A549 (cell line): ENCODE results near the gene GALNTL6. TPM values are rescaled to one million over a fixed set of nuclear protein-coding genes. Genes with fewer than 3 reads are reported as not detected.

ENCODE experiments used
- ATAC-seq, 2 experiments: fragments of 200-7000 bp in 1 of 2; fragments of >200 bp in 1 of 2; cut with Nextera tagmentation in 1 of 2; cut with Tn5 transposase in 1 of 2; 3 replicates each; pipeline versions ENCODE4 v1.8.0 to v1.9.1; 2018 to 2020; ENCODE audit warnings: mild to moderate bottlenecking in 1 of 2, moderate library complexity in 1 of 2
- CTCF ChIA-PET: fragments of 300-600 bp; sonication (Branson Sonifier 250); formaldehyde crosslinking; extraction: SDS; loops from one replicate; lab custom pipeline; 2021; ENCODE audit warnings: antibody characterized with exemption, inconsistent platforms; lab: Yijun Ruan, JAX
- POLR2A ChIA-PET: fragments of 350-600 bp; formaldehyde crosslinking; extraction: SDS; loops from one replicate; lab custom pipeline; 2021; ENCODE audit warnings: antibody characterized with exemption, inconsistent platforms; lab: Yijun Ruan, JAX
- DNase-seq, 2 experiments: peaks; one replicate each; pipeline versions ENCODE4 v3.0.0 to v3.0.0-alpha.2; 2011 to 2016; ENCODE audit warnings: low read depth in 1 of 2, low spot score in 1 of 2
- FAIRE-seq: peaks from 2 replicates; lab custom pipeline; 2011; peaks lifted over from hg19 to GRCh38; lab: Jason Lieb, UNC
- H3K27ac ChIP-seq, 2 experiments: fragments of >200 bp; sonication (Bioruptor Twin); formaldehyde crosslinking; 3 replicates each; pipeline ENCODE4 v1.5.1; 2016 to 2017
- H3K4me1 ChIP-seq: fragments of >200 bp; sonication (Bioruptor Twin); formaldehyde crosslinking; 3 replicates; pipeline ENCODE4 v1.6.1; 2016
- H3K4me2 ChIP-seq: fragments of >200 bp; sonication (Bioruptor Twin); formaldehyde crosslinking; 3 replicates; pipeline ENCODE4 v1.6.1; 2016
- H3K4me3 ChIP-seq: fragments of >200 bp; sonication (Bioruptor Twin); formaldehyde crosslinking; 3 replicates; pipeline ENCODE4 v1.5.1; 2016
- H3K9me3 ChIP-seq: fragments of >200 bp; sonication (Bioruptor Twin); formaldehyde crosslinking; 3 replicates; pipeline ENCODE4 v1.6.1; 2016
- BHLHE40 ChIP-seq: IDR thresholded peaks from 2 replicates; pipeline ENCODE4 v1.6.1; 2012; ENCODE audit warnings: low read depth, low read length, inconsistent platforms
- CBX2 ChIP-seq: fragments of 200-600 bp; sonication (generic); IDR thresholded peaks from 2 replicates; pipeline ENCODE4 v1.6.1; 2016; ENCODE audit warnings: low read depth, mild to moderate bottlenecking, borderline replicate concordance
- CBX8 ChIP-seq: fragments of 200-600 bp; sonication (generic); IDR thresholded peaks from 2 replicates; pipeline ENCODE4 v1.6.1; 2016
- CEBPB ChIP-seq, 2 experiments: fragments of >200 bp in 1 of 2; sonication (Bioruptor Twin) in 1 of 2; formaldehyde crosslinking in 1 of 2; IDR thresholded peaks; 2 replicates each; pipeline ENCODE4 v1.6.1; 2012 to 2016
- CHD4 ChIP-seq: fragments of 200-600 bp; sonication (generic); IDR thresholded peaks from 2 replicates; pipeline ENCODE4 v1.6.1; 2016; ENCODE audit warnings: antibody characterized with exemption, mild to moderate bottlenecking, borderline replicate concordance
- EHMT2 ChIP-seq: fragments of 200-600 bp; sonication (generic); IDR thresholded peaks from 2 replicates; pipeline ENCODE4 v1.6.1; 2016; ENCODE audit warnings: antibody characterized with exemption, low read depth, mild to moderate bottlenecking, moderate library complexity
- ELK1 ChIP-seq: fragments of 150-350 bp; IDR thresholded peaks from 2 replicates; pipeline ENCODE4 v1.6.1; 2014; ENCODE audit warnings: low read depth, mild to moderate bottlenecking, low read length
- EP300 ChIP-seq, 2 experiments: fragments of >200 bp; sonication (Bioruptor Twin); formaldehyde crosslinking; IDR thresholded peaks; 2 replicates in 1 of 2; 3 replicates in 1 of 2; pipeline ENCODE4 v1.6.1; 2016 to 2017
- FOSB ChIP-seq: fragments of 250-450 bp; sonication (Bioruptor Pico); IDR thresholded peaks from 2 replicates; pipeline ENCODE4 v1.5.0; 2020; ENCODE audit warnings: mild to moderate bottlenecking, moderate library complexity
- FOSL2 ChIP-seq, 2 experiments: fragments of 450-650 bp in 1 of 2; fragments of >200 bp in 1 of 2; sonication (Bioruptor Twin) in 1 of 2; formaldehyde crosslinking; IDR thresholded peaks; 2 replicates each; pipeline versions ENCODE4 v1.5.0 to v1.6.1; 2016 to 2020; ENCODE audit warnings: mild to moderate bottlenecking in 1 of 2, moderate library complexity in 1 of 2
- FOXS1 ChIP-seq: fragments of 250-450 bp; sonication (Bioruptor Pico); IDR thresholded peaks from 2 replicates; pipeline ENCODE4 v1.5.0; 2020; ENCODE audit warnings: mild to moderate bottlenecking, moderate library complexity
- GATA3 ChIP-seq: IDR thresholded peaks from 2 replicates; pipeline ENCODE4 v1.6.1; 2012; ENCODE audit warnings: borderline replicate concordance
- HDAC2 ChIP-seq: fragments of 200-600 bp; sonication (generic); IDR thresholded peaks from 2 replicates; pipeline ENCODE4 v1.6.1; 2016
- HOXA7 ChIP-seq: fragments of 250-450 bp; sonication (Bioruptor Pico); IDR thresholded peaks from 2 replicates; pipeline ENCODE4 v1.5.0; 2020; ENCODE audit warnings: mild to moderate bottlenecking, moderate library complexity
- HOXB5 ChIP-seq: fragments of 250-450 bp; sonication (Bioruptor Pico); IDR thresholded peaks from 2 replicates; pipeline ENCODE4 v1.5.0; 2020; ENCODE audit warnings: mild to moderate bottlenecking, moderate library complexity
- KDM1A ChIP-seq: fragments of 200-600 bp; sonication (generic); IDR thresholded peaks from 2 replicates; pipeline ENCODE4 v1.6.1; 2016; ENCODE audit warnings: low read depth, mild to moderate bottlenecking
- MAFK ChIP-seq: fragments of 450-650 bp; IDR thresholded peaks from 2 replicates; pipeline ENCODE4 v1.6.1; 2014; ENCODE audit not compliant: partially characterized antibody
- MAZ ChIP-seq: fragments of 150-350 bp; IDR thresholded peaks from 2 replicates; pipeline ENCODE4 v1.6.1; 2014; ENCODE audit warnings: antibody characterized with exemption, low read depth, low read length, borderline replicate concordance
- MYC ChIP-seq: IDR thresholded peaks from 2 replicates; pipeline ENCODE4 v1.6.1; 2012; ENCODE audit warnings: mild to moderate bottlenecking, inconsistent platforms, low read length, improper control_type of control experiment, borderline replicate concordance
- NFE2L2 ChIP-seq: fragments of 150-350 bp; conservative IDR thresholded peaks from 2 replicates; pipeline ENCODE4 v1.6.1; 2014; ENCODE audit warnings: low read length
- NPAS2 ChIP-seq: fragments of 250-450 bp; sonication (Bioruptor Pico); IDR thresholded peaks from 2 replicates; pipeline ENCODE4 v1.8.0; 2022; ENCODE audit warnings: mild to moderate bottlenecking, moderate library complexity, borderline replicate concordance
- PBX3 ChIP-seq: IDR thresholded peaks from 2 replicates; pipeline ENCODE4 v1.6.1; 2012
- PHF8 ChIP-seq: fragments of 200-600 bp; sonication (generic); IDR thresholded peaks from 2 replicates; pipeline ENCODE4 v1.6.1; 2016; ENCODE audit warnings: low read depth, mild to moderate bottlenecking, antibody characterized with exemption, moderate library complexity, borderline replicate concordance
- POLR2A ChIP-seq: IDR thresholded peaks from 2 replicates; pipeline ENCODE4 v1.6.1; 2012; ENCODE audit warnings: mild to moderate bottlenecking, low read length
- RARB ChIP-seq: fragments of 250-450 bp; sonication (Bioruptor Pico); IDR thresholded peaks from 2 replicates; pipeline ENCODE4 v1.8.0; 2021; ENCODE audit warnings: mild to moderate bottlenecking, moderate library complexity
- RNF2 ChIP-seq: fragments of 200-600 bp; sonication (generic); IDR thresholded peaks from 2 replicates; pipeline ENCODE4 v1.6.1; 2016; ENCODE audit warnings: low read depth, mild to moderate bottlenecking, antibody characterized with exemption, moderate library complexity, borderline replicate concordance
- SMC3 ChIP-seq: fragments of >200 bp; sonication (Bioruptor Twin); formaldehyde crosslinking; IDR thresholded peaks from 3 replicates; pipeline ENCODE4 v1.6.1; 2018; ENCODE audit warnings: inconsistent platforms
- TP53 ChIP-seq: fragments of 250-450 bp; sonication (Bioruptor Pico); IDR thresholded peaks from 2 replicates; pipeline ENCODE4 v1.5.0; 2021; ENCODE audit warnings: mild to moderate bottlenecking, moderate library complexity
- USF2 ChIP-seq: fragments of 450-650 bp; IDR thresholded peaks from 2 replicates; pipeline ENCODE4 v1.6.1; 2014; ENCODE audit warnings: antibody characterized with exemption
- ZFP36 ChIP-seq: fragments of 450-650 bp; IDR thresholded peaks from 2 replicates; pipeline ENCODE4 v1.6.1; 2014; ENCODE audit warnings: borderline replicate concordance; ENCODE audit not compliant: partially characterized antibody
- WGBS: methylation state at CpG from one replicate; pipeline ENCODE4 v1.1.6; 2017; ENCODE audit errors: missing lambda C conversion rate; 5-methylcytosine and 5-hydroxymethylcytosine counted together
- polyA plus RNA-seq, 4 experiments: library from polyadenylated mRNA; depleted of rRNA in 3 of 4; stranded (reverse); fragments of >200 nt; fragmentation: RNase III in 1 of 4; extraction: RNeasy Plus Mini Kit Qiagen cat#74134 plus additional on column Dnase treatment in 1 of 4; gene quantifications; 2 replicates in 3 of 4; 3 replicates in 1 of 4; pipeline ENCODE4 v1.2.3, GENCODE V29; 2011 to 2017

GALNTL6 gene
- polyA plus RNA-seq, 2 of the 4 experiments (the other 2 are of a cell fraction), result 0.06 to 0.49 TPM

- FAIRE-seq (no peak), ATAC-seq (no peak), DNase-seq (no peak)
- Histone ChIP-seq H3K9me3 (no peaks in the 10 kb centered on the region), H3K27ac (no peak overlapping the region), H3K4me1 (no peaks in the 10 kb centered on the region), H3K4me2 (no peak overlapping the region), H3K4me3 (no peak overlapping the region)
- ChIA-PET CTCF (no interaction called here), POLR2A (no interaction called here)
- 85% methylated on average over 2 of the region's 2 CpGs for WGBS
- no peak for TF ChIP-seq MAFK
- no peak for TF ChIP-seq CHD4
- TF ChIP-seq NFE2L2, result no peak
- TF ChIP-seq SMC3, result no peak
- no peak for TF ChIP-seq MAZ
- TF ChIP-seq ELK1, result no peak
- TF ChIP-seq BHLHE40, result no peak
- no peak for TF ChIP-seq NPAS2
- TF ChIP-seq GATA3, result no peak
- no peak for TF ChIP-seq TP53 (CRISPR knock-in tag)
- TF ChIP-seq CBX2, result no peak
- TF ChIP-seq MYC, result no peak
- TF ChIP-seq FOXS1 (CRISPR knock-in tag), result no peak
- no peak for TF ChIP-seq FOSB
- TF ChIP-seq RARB (CRISPR knock-in tag), result no peak
- TF ChIP-seq FOSL2 (IDR thresholded peaks at IDR 0.05), result no peak
- no peak for TF ChIP-seq FOSL2 (CRISPR knock-in tag; IDR thresholded peaks at IDR 0.05)
- no peak for TF ChIP-seq HOXA7 (CRISPR knock-in tag)
Observed at GRCh38 chr4:172555725-172556124, 742.5 kb downstream of the GALNTL6 start.

DNA sequence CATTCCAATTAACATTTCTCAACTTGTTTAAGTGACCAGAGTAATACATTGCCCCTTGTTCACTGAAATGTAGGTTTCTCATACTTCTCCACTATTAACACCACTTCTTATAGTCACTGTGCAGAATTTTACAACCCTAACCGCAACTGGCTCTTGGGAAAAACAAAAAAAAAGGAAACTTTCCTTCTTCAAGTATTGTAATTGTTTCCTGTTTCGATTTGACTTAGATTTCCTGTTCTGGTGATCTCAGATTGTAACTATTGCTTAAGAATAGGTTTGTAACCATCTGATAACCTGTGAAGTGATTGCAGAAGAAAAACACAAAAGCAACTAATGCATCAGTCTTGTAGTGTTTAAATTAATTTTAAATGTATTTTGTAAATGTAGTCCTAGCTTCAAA lies 760.7 kb downstream of the GALNTL6 start:
- Histone ChIP-seq H3K4me2 (0 out of 3 replicates have a peak overlapping the region, but pooled peaks have one; percentile 19), H3K4me1 (peaks cover 16% of the 10 kb centered on the region; the same call in 1 of the 3 replicates), H3K27ac (no peak overlapping the region), H3K9me3 (no peaks in the 10 kb centered on the region), H3K4me3 (no peak overlapping the region)
- POLR2A ChIA-PET, result no interaction called here
- WGBS, result 63% methylated on average over 2 of the region's 2 CpGs
- TF ChIP-seq KDM1A (no peak), PHF8 (no peak), RARB (CRISPR knock-in tag) (no peak)
- DNase-seq (no peak), ATAC-seq (no peak), FAIRE-seq (no peak)
- CTCF ChIA-PET, result no interaction called here

- POLR2A ChIA-PET, result no interaction called here
- ATAC-seq (no peak), DNase-seq (no peak), FAIRE-seq (no peak)
- CTCF ChIA-PET, result no interaction called here
- 79% methylated on average over 3 of the region's 3 CpGs for WGBS
- Histone ChIP-seq H3K27ac (no peak overlapping the region), H3K4me3 (no peak overlapping the region), H3K4me1 (peaks cover 15% of the 10 kb centered on the region; the same call in 1 of the 3 replicates), H3K9me3 (no peaks in the 10 kb centered on the region), H3K4me2 (no peak overlapping the region)
- TF ChIP-seq CEBPB (IDR thresholded peaks at IDR 0.05), result no peak
- no peak for TF ChIP-seq NFE2L2
- no peak for TF ChIP-seq FOSL2 (IDR thresholded peaks at IDR 0.05)
- no peak for TF ChIP-seq FOSL2 (CRISPR knock-in tag; IDR thresholded peaks at IDR 0.05)
- no peak for TF ChIP-seq POLR2A
- TF ChIP-seq ZFP36, result no peak
- TF ChIP-seq USF2, result no peak
- TF ChIP-seq EHMT2, result no peak
- TF ChIP-seq TP53 (CRISPR knock-in tag), result no peak
- TF ChIP-seq PBX3, result no peak
- no peak for TF ChIP-seq GATA3
- TF ChIP-seq BHLHE40, result no peak
- TF ChIP-seq PHF8, result no peak
- TF ChIP-seq FOSB, result no peak
- TF ChIP-seq RNF2, result no peak
- no peak for TF ChIP-seq HDAC2
- TF ChIP-seq EP300 (IDR thresholded peaks at IDR 0.05), result no peak
- no peak for TF ChIP-seq HOXB5 (CRISPR knock-in tag)
- TF ChIP-seq CBX8, result no peak
Observed at GRCh38 chr4:172578712-172579111, 765.5 kb downstream of the GALNTL6 start.
